GM12878 (cell line): ENCODE measurements around the gene ZNF613. TPM values are rescaled to one million over a fixed set of nuclear protein-coding genes. Genes with fewer than 3 reads are reported as not detected.

ENCODE experiments used
- ATAC-seq: fragments of 200-7000 bp; cut with Tn5 transposase; 3 replicates; pipeline ENCODE4 v1.9.1; 2020; ENCODE audit warnings: mild to moderate bottlenecking, moderate library complexity
- BruUV-seq: library from RNA; stranded (reverse); fragments of 400-500 nt; replicated peaks from 2 replicates; lab custom pipeline; 2021; lab: Mats Ljungman, UMichigan
- CTCF ChIA-PET: fragments of 300-600 bp; sonication (Branson Sonifier 250); formaldehyde crosslinking; extraction: SDS; loops from one replicate; lab custom pipeline; 2021; ENCODE audit warnings: inconsistent platforms; lab: Yijun Ruan, JAX
- POLR2A ChIA-PET: fragments of 350-600 bp; formaldehyde crosslinking; extraction: SDS; loops from one replicate; lab custom pipeline; 2021; ENCODE audit warnings: inconsistent platforms; lab: Charles Lee
- RAD21 ChIA-PET: fragments of 300-600 bp; sonication (Branson Sonifier 250); formaldehyde crosslinking; loops from one replicate; lab custom pipeline; 2023; ENCODE audit warnings: antibody characterized with exemption; ENCODE audit not compliant: unreplicated experiment; lab: Charles Lee
- SMC1A ChIA-PET: fragments of 300-600 bp; sonication (Branson Sonifier 250); formaldehyde crosslinking; loops from one replicate; lab custom pipeline; 2023; ENCODE audit not compliant: unreplicated experiment, uncharacterized antibody; lab: Charles Lee
- DNase-seq: peaks from one replicate; pipeline ENCODE4 v3.0.0-alpha.2; 2011; ENCODE audit warnings: low read depth, low spot score
- FAIRE-seq: peaks from 3 replicates; lab custom pipeline; 2011; peaks lifted over from hg19 to GRCh38; lab: Jason Lieb, UNC
- H2AFZ ChIP-seq: 2 replicates; pipeline ENCODE4 v1.6.0; 2011; ENCODE audit warnings: low read depth, low read length, control low read depth; ENCODE audit not compliant: control insufficient read depth
- H3K27ac ChIP-seq: 2 replicates; pipeline ENCODE4 v1.5.1; 2011; ENCODE audit warnings: control low read depth; ENCODE audit not compliant: control insufficient read depth, insufficient read depth
- H3K27me3 ChIP-seq, 2 experiments: replicated peaks in 1 of 2; 2 replicates each; pipeline versions ENCODE4 v1.6.0 to v1.6.1; 2011; ENCODE audit warnings: low read length in 1 of 2; ENCODE audit not compliant: control insufficient read depth in 2 of 2, insufficient read depth in 2 of 2
- H3K36me3 ChIP-seq, 2 experiments: 2 replicates each; pipeline ENCODE4 v1.5.1; 2011; ENCODE audit warnings: low read length in 1 of 2; ENCODE audit not compliant: control insufficient read depth in 2 of 2, insufficient read depth in 2 of 2
- H3K4me1 ChIP-seq: 2 replicates; pipeline ENCODE4 v1.6.1; 2011; ENCODE audit warnings: mild to moderate bottlenecking, low read length, moderate library complexity, mixed read lengths; ENCODE audit not compliant: control insufficient read depth, insufficient read depth
- H3K4me2 ChIP-seq: 2 replicates; pipeline ENCODE4 v1.6.0; 2011; ENCODE audit warnings: control low read depth; ENCODE audit not compliant: control insufficient read depth, insufficient read depth
- H3K4me3 ChIP-seq: fragments of 200-600 bp; sonication (generic); 2 replicates; pipeline ENCODE4 v1.5.1; 2016
- H3K79me2 ChIP-seq: 2 replicates; pipeline ENCODE4 v1.6.0; 2011; ENCODE audit warnings: low read length; ENCODE audit not compliant: control insufficient read depth, insufficient read depth
- H3K9ac ChIP-seq: 2 replicates; pipeline ENCODE4 v1.8.0; 2011; ENCODE audit warnings: low read length, control low read depth, mixed read lengths; ENCODE audit not compliant: control insufficient read depth, insufficient read depth
- H3K9me3 ChIP-seq: replicated peaks from 3 replicates; pipeline ENCODE4 v1.5.1; 2011; ENCODE audit warnings: mild to moderate bottlenecking, low read length; ENCODE audit not compliant: control insufficient read depth, insufficient read depth
- H4K20me1 ChIP-seq: 2 replicates; pipeline ENCODE4 v1.6.0; 2011; ENCODE audit not compliant: control insufficient read depth, insufficient read depth
- ASH2L ChIP-seq: fragments of 300-600, 200-600 bp; sonication (generic); IDR thresholded peaks from 2 replicates; pipeline ENCODE4 v1.6.1; 2017; ENCODE audit warnings: low read depth, mild to moderate bottlenecking, borderline replicate concordance
- BHLHE40 ChIP-seq, 2 experiments: fragments of 450-650 bp in 1 of 2; IDR thresholded peaks; 2 replicates each; pipeline ENCODE4 v1.6.1; 2011 to 2017; ENCODE audit warnings: low read depth in 2 of 2, borderline replicate concordance in 1 of 2, improper control_type of control experiment in 1 of 2, low read length in 1 of 2, mild to moderate bottlenecking in 1 of 2
- CBFB ChIP-seq: IDR thresholded peaks from 2 replicates; pipeline ENCODE4 v1.6.1; 2016; ENCODE audit warnings: antibody characterized with exemption, low read depth
- CHD1 ChIP-seq: IDR thresholded peaks from 2 replicates; pipeline ENCODE4 v1.6.1; 2012; ENCODE audit warnings: low read depth, low read length, improper control_type of control experiment
- CHD4 ChIP-seq: fragments of 200-600 bp; sonication (generic); IDR thresholded peaks from 2 replicates; pipeline ENCODE4 v1.6.1; 2016; ENCODE audit warnings: mild to moderate bottlenecking
- FOXM1 ChIP-seq: IDR thresholded peaks from 2 replicates; pipeline ENCODE4 v1.6.1; 2012; ENCODE audit warnings: low read depth, mild to moderate bottlenecking, inconsistent platforms, low read length, moderate library complexity
- JUND ChIP-seq: IDR thresholded peaks from 2 replicates; pipeline ENCODE4 v1.6.1; 2012; ENCODE audit warnings: low read depth, mild to moderate bottlenecking, low read length, improper control_type of control experiment, moderate library complexity
- KDM1A ChIP-seq: fragments of 200-600 bp; sonication (generic); IDR thresholded peaks from 2 replicates; pipeline ENCODE4 v1.6.1; 2016; ENCODE audit warnings: borderline replicate concordance
- MXI1 ChIP-seq: fragments of 150-350 bp; IDR thresholded peaks from 2 replicates; pipeline ENCODE4 v1.6.1; 2011; ENCODE audit warnings: low read depth, mild to moderate bottlenecking, inconsistent platforms, low read length, improper control_type of control experiment
- MYC ChIP-seq: IDR thresholded peaks from 2 replicates; pipeline ENCODE4 v1.6.1; 2011; ENCODE audit warnings: mild to moderate bottlenecking, low read length, moderate library complexity, inconsistent platforms; ENCODE audit not compliant: insufficient read depth, insufficient replicate concordance, insufficient read length, severe bottlenecking
- NRF1 ChIP-seq: conservative IDR thresholded peaks from 2 replicates; pipeline ENCODE4 v1.6.1; 2011; ENCODE audit warnings: mild to moderate bottlenecking, low read depth, low read length, improper control_type of control experiment
- POLR2AphosphoS5 ChIP-seq: IDR thresholded peaks from 2 replicates; pipeline ENCODE4 v1.6.1; 2011; ENCODE audit warnings: mild to moderate bottlenecking, low read length, inconsistent platforms
- POU2F2 ChIP-seq: IDR thresholded peaks from 3 replicates; pipeline ENCODE4 v1.6.1; 2011; ENCODE audit warnings: low read depth, mild to moderate bottlenecking, low read length, borderline replicate concordance
- SP1 ChIP-seq: IDR thresholded peaks from one replicate; pipeline ENCODE4 v1.6.1; 2011; ENCODE audit warnings: low read depth, low read length
- TCF3 ChIP-seq: IDR thresholded peaks from 2 replicates; pipeline ENCODE4 v1.6.1; 2012; ENCODE audit warnings: low read depth, mild to moderate bottlenecking, low read length, borderline replicate concordance; ENCODE audit not compliant: insufficient read depth
- TCF7 ChIP-seq: IDR thresholded peaks from 2 replicates; pipeline ENCODE4 v1.6.1; 2014; ENCODE audit warnings: antibody characterized with exemption, borderline replicate concordance
- ZBED1 ChIP-seq: IDR thresholded peaks from 2 replicates; pipeline ENCODE4 v1.6.1; 2016; ENCODE audit warnings: borderline replicate concordance
- WGBS: methylation state at CpG from one replicate; pipeline ENCODE4 v1.1.6; 2016; ENCODE audit warnings: low lambda C conversion rate; ENCODE audit not compliant: insufficient replicate concordance, insufficient coverage; ENCODE audit errors: missing lambda C conversion rate; 5-methylcytosine and 5-hydroxymethylcytosine counted together
- in situ Hi-C: fragments of 300-500 bp; cut with MboI; formaldehyde crosslinking; loops from 9 replicates; pipeline ENCODE4 v1.14.3; 2018; ENCODE audit warnings: mixed read lengths
- intact Hi-C: fragments of 100-400 bp; cut with micrococcal nuclease; formaldehyde crosslinking; loops from one replicate; pipeline ENCODE4 v1.14.2; 2022; ENCODE audit not compliant: unreplicated experiment
- polyA plus RNA-seq, 11 experiments: library from polyadenylated mRNA; depleted of rRNA in 4 of 11; unstranded in 6 of 11; stranded (reverse) in 5 of 11; fragments of >200 nt; fragmentation: Nextera tagmentation in 4 of 11; fragmentation: Illumina TruSeq in 1 of 11; extraction: Ambion mirVana in 4 of 11; extraction: Trizol in 1 of 11; gene quantifications; 1 replicate in 1 of 11; 2 replicates in 10 of 11; pipeline versions ENCODE4 v1.2.1 to v1.2.3, GENCODE V29; 2011 to 2016; ENCODE audit warnings: inconsistent platforms in 2 of 11, missing spikeins in 2 of 11, low read depth in 1 of 11
- total RNA-seq, 4 experiments: library from RNA; depleted of rRNA in 3 of 4; stranded (reverse); fragments of >200 nt in 3 of 4; fragmentation: Illumina TruSeq in 1 of 4; extraction: Trizol in 1 of 4; gene quantifications; 2 replicates each; pipeline versions ENCODE4 v1.2.1 to v1.2.3, GENCODE V29; 2013 to 2021
- TF ChIP-seq, protein P1 (sequence below): fragments of 450-650 bp; IDR thresholded peaks from 2 replicates; pipeline ENCODE4 v1.6.1; 2018; ENCODE audit warnings: mild to moderate bottlenecking, low read depth, moderate library complexity; ENCODE audit not compliant: partially characterized antibody

Gene ZNF613
- total and polyA plus RNA-seq, 10 of the 15 experiments (the other 5 are each of a cell fraction or from before 2014, with no cell fraction given), result 3.3 to 7.8 (median 5.0) TPM

DNA sequence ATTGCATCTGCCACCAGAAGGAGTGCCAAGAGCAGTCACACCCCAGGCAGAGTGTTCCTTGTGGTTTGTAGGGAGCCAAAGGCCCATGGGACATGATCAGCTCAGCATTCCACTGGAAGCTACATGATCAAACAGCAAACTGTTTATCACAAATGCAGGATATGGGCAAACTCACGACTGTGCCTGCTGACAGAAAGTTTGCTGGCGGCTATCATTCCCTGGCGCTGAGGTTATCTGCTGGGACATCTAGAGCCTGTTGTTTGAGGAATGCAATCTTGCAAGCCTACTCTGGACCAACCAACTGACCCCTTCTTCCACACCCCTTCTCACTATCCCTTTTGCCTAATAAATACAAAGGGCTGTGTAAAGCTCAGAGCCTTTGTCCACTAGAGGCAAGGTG lies 7.7 kb upstream of the ZNF613 start:
- in situ Hi-C loops, result no loop called here
- Histone ChIP-seq H3K27ac (no peak overlapping the region), H2AFZ (no peak overlapping the region), H3K27me3 (no peaks in the 10 kb centered on the region), H3K36me3 (no peaks in the 10 kb centered on the region), H3K4me1 (no peaks in the 10 kb centered on the region), H3K9me3 (peaks cover 29% of the 10 kb centered on the region), H3K79me2 (no peaks in the 10 kb centered on the region), H4K20me1 (no peaks in the 10 kb centered on the region), H3K9ac (no peak overlapping the region), H3K4me2 (no peak overlapping the region), H3K4me3 (no peak overlapping the region)
- ChIA-PET SMC1A (no interaction called here), CTCF (no interaction called here), RAD21 (no interaction called here), POLR2A (no interaction called here)
- BruUV-seq, result no TSS peak
- no peak for ATAC-seq
- intact Hi-C loops, result loop anchor here (10.0 kb wide), 1 partner anchor 125 kb away; the partner anchor contains the start of gene ZNF432
- no peak for DNase-seq
- no peak for FAIRE-seq
- WGBS, result 46% methylated on average over 3 of the region's 3 CpGs
- TF ChIP-seq NRF1, result no peak
- no peak for TF ChIP-seq FOXM1
- no peak for TF ChIP-seq JUND
- no peak for TF ChIP-seq MYC
- TF ChIP-seq CHD1, result no peak
- no peak for TF ChIP-seq MXI1
- TF ChIP-seq KDM1A, result no peak
- TF ChIP-seq ZBED1, result no peak
- TF ChIP-seq CHD4, result no peak
- TF ChIP-seq TCF3, result no peak
- TF ChIP-seq, protein P1, sequence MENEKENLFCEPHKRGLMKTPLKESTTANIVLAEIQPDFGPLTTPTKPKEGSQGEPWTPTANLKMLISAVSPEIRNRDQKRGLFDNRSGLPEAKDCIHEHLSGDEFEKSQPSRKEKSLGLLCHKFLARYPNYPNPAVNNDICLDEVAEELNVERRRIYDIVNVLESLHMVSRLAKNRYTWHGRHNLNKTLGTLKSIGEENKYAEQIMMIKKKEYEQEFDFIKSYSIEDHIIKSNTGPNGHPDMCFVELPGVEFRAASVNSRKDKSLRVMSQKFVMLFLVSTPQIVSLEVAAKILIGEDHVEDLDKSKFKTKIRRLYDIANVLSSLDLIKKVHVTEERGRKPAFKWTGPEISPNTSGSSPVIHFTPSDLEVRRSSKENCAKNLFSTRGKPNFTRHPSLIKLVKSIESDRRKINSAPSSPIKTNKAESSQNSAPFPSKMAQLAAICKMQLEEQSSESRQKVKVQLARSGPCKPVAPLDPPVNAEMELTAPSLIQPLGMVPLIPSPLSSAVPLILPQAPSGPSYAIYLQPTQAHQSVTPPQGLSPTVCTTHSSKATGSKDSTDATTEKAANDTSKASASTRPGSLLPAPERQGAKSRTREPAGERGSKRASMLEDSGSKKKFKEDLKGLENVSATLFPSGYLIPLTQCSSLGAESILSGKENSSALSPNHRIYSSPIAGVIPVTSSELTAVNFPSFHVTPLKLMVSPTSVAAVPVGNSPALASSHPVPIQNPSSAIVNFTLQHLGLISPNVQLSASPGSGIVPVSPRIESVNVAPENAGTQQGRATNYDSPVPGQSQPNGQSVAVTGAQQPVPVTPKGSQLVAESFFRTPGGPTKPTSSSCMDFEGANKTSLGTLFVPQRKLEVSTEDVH, result no peak
- TF ChIP-seq CBFB, result no peak
- TF ChIP-seq POU2F2, result no peak
- TF ChIP-seq SP1, result no peak
- no peak for TF ChIP-seq TCF7
- no peak for TF ChIP-seq POLR2AphosphoS5
- TF ChIP-seq ASH2L, result no peak
- TF ChIP-seq BHLHE40 (IDR thresholded peaks at IDR 0.05; ENCODE audit: borderline replicate concordance in 1 of 2, low read depth in 2 of 2, low read length in 1 of 2), result no peak
